Glutamatergic neuron (in vitro differentiated cells): ENCODE results near the gene FAM110D. TPM values are rescaled to one million over a fixed set of nuclear protein-coding genes. Genes with fewer than 3 reads are reported as not detected.

Source experiments
- DNase-seq: peaks from one replicate; pipeline ENCODE4 v3.0.0; 2022
- H3K27ac Mint-ChIP-seq: one replicate; pipeline ENCODE4 v1.8.0; 2020; ENCODE audit warnings: mild to moderate bottlenecking, mixed read lengths, inconsistent platforms; ENCODE audit not compliant: unreplicated experiment
- H3K27me3 Mint-ChIP-seq: one replicate; pipeline ENCODE4 v1.8.0; 2020; ENCODE audit warnings: mild to moderate bottlenecking, moderate library complexity, mixed read lengths, inconsistent platforms; ENCODE audit not compliant: unreplicated experiment
- H3K36me3 Mint-ChIP-seq: one replicate; pipeline ENCODE4 v1.8.0; 2020; ENCODE audit warnings: mild to moderate bottlenecking, mixed read lengths, inconsistent platforms; ENCODE audit not compliant: unreplicated experiment
- H3K4me1 Mint-ChIP-seq: one replicate; pipeline ENCODE4 v1.8.0; 2020; ENCODE audit warnings: mild to moderate bottlenecking, low read depth, mixed read lengths, inconsistent platforms; ENCODE audit not compliant: unreplicated experiment
- H3K4me3 Mint-ChIP-seq: one replicate; pipeline ENCODE4 v1.8.0; 2020; ENCODE audit warnings: mild to moderate bottlenecking, mixed read lengths, inconsistent platforms; ENCODE audit not compliant: unreplicated experiment
- H3K9me3 Mint-ChIP-seq: one replicate; pipeline ENCODE4 v1.8.0; 2020; ENCODE audit warnings: mild to moderate bottlenecking, moderate library complexity, mixed read lengths, inconsistent platforms; ENCODE audit not compliant: unreplicated experiment
- total RNA-seq: library from RNA; stranded (reverse); fragmentation: NEBNext Ultra II Directional; extraction: Animal tissue kit (Norgen Biotek cat#: 25700); gene quantifications from one replicate; pipeline ENCODE4 v1.2.1, GENCODE V29; 2021; ENCODE audit not compliant: unreplicated experiment
- TF ChIP-seq, protein P1 (sequence below): fragments of 200-600 bp; sonication (generic); IDR thresholded peaks from one replicate; pipeline ENCODE4 v1.5.0; 2021; ENCODE audit not compliant: partially characterized antibody, unreplicated experiment

Gene FAM110D
- total RNA-seq, 1 donor from 2014 or later: 0.25 TPM

DNA sequence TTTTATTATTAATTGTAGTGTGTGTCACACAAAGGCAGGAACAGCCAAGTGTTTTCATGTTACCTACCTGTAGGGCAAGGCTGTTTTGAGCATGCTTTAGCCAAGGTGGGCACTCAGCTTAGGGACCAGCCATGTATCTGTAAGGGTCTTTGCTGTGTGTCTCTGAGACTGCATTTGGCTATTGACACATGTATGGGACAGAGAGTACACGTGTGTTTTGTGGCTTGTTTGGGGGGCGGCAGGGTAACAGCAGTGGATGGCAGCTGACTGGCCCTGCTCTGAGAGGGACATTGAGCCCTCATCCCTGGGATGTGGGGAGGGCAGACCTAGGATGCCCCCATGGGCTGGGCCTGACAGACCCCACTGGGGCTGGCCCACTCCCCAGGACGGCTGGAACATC lies 38.4 kb downstream of the FAM110D start:
- Mint-ChIP-seq H3K27me3 (peaks cover 7% of the 10 kb centered on the region), H3K4me3 (no peak overlapping the region), H3K9me3 (peaks cover 4% of the 10 kb centered on the region), H3K36me3 (no peaks in the 10 kb centered on the region), H3K27ac (no peak overlapping the region), H3K4me1 (peaks cover 5% of the 10 kb centered on the region)
- TF ChIP-seq, protein P1, sequence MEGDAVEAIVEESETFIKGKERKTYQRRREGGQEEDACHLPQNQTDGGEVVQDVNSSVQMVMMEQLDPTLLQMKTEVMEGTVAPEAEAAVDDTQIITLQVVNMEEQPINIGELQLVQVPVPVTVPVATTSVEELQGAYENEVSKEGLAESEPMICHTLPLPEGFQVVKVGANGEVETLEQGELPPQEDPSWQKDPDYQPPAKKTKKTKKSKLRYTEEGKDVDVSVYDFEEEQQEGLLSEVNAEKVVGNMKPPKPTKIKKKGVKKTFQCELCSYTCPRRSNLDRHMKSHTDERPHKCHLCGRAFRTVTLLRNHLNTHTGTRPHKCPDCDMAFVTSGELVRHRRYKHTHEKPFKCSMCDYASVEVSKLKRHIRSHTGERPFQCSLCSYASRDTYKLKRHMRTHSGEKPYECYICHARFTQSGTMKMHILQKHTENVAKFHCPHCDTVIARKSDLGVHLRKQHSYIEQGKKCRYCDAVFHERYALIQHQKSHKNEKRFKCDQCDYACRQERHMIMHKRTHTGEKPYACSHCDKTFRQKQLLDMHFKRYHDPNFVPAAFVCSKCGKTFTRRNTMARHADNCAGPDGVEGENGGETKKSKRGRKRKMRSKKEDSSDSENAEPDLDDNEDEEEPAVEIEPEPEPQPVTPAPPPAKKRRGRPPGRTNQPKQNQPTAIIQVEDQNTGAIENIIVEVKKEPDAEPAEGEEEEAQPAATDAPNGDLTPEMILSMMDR: no peak
- DNase-seq: no peak

DNA sequence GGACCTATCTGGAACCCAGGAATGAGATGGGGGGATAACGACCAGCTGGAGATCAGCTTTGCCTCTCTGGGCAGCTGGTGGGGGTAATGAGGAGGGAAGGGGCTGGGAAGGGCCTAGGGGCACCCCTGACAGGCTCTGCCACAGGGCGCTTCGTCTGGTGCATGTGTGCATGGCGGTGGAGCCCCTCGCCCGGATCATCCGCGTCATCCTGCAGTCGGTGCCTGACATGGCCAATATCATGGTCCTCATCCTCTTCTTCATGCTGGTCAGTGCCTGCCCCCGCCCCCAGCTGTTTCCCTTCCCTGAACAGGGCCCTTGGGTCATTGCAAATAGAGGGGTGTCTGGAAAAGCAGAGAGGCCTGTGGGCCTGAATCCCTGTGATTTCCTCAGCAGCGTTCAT lies 38.9 kb downstream of the FAM110D start:
- DNase-seq: no peak
- Mint-ChIP-seq H3K27me3 (peaks cover 7% of the 10 kb centered on the region), H3K36me3 (no peaks in the 10 kb centered on the region), H3K4me1 (peaks cover 5% of the 10 kb centered on the region), H3K4me3 (no peak overlapping the region), H3K9me3 (peaks cover 4% of the 10 kb centered on the region), H3K27ac (no peak overlapping the region)
- TF ChIP-seq, protein P1: no peak

GRCh38 chr1:26200413-26200812 lies 41.5 kb downstream of the FAM110D start:
- Mint-ChIP-seq H3K9me3 (peaks cover 4% of the 10 kb centered on the region), H3K4me3 (no peak overlapping the region), H3K27me3 (peaks cover 10% of the 10 kb centered on the region), H3K4me1 (peaks cover 19% of the 10 kb centered on the region), H3K27ac (no peak overlapping the region), H3K36me3 (no peaks in the 10 kb centered on the region)
- TF ChIP-seq, protein P1: no peak
- no peak for DNase-seq

- Mint-ChIP-seq H3K4me3 (peak overlapping the region; percentile 38), H3K9me3 (peaks cover 4% of the 10 kb centered on the region), H3K27ac (peak overlapping the region; percentile 68), H3K36me3 (no peaks in the 10 kb centered on the region), H3K4me1 (peaks cover 21% of the 10 kb centered on the region), H3K27me3 (peaks cover 7% of the 10 kb centered on the region)
- peak; percentile 62 for DNase-seq
- TF ChIP-seq, protein P1: no peak
Measured at GRCh38 chr1:26203642-26204318, 44.9 kb downstream of the FAM110D start.

GRCh38 chr1:26210147-26210870 lies 51.4 kb downstream of the FAM110D start:
- peaks cover 13% of the 10 kb centered on the region for H3K4me1 Mint-ChIP-seq
- H3K36me3 Mint-ChIP-seq: no peaks in the 10 kb centered on the region
- DNase-seq: no peak
- H3K27ac Mint-ChIP-seq: no peak overlapping the region
- H3K9me3 Mint-ChIP-seq: no peaks in the 10 kb centered on the region
- no peaks in the 10 kb centered on the region for H3K27me3 Mint-ChIP-seq
- H3K4me3 Mint-ChIP-seq: no peak overlapping the region
- TF ChIP-seq, protein P1: no peak
